ENCODE data around the gene ZNF423.

DNA sequence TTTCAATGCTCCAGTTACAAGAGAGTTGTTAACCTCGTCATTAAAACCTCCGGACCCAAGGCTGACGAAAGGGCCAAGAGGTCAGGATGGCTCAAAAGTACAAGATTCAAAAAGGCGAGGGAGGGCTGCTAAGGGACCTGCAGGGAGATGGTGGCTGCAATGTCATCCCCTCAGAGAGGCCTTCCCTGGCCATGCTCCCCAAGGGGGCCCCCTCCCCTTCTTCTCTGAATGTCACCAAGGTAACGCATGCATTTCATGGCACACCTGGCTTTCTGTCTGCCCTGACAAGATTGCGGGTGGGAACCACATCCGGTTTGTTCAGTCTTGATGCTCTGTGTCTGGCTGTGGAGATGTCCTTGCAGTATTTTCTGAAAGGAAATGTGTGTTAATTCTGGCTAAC, 392.4 kb downstream of the ZNF423 start:
- TF ChIP-seq POLR2A (IDR thresholded peaks at IDR 0.05): no peak
- TF ChIP-seq, protein P1, sequence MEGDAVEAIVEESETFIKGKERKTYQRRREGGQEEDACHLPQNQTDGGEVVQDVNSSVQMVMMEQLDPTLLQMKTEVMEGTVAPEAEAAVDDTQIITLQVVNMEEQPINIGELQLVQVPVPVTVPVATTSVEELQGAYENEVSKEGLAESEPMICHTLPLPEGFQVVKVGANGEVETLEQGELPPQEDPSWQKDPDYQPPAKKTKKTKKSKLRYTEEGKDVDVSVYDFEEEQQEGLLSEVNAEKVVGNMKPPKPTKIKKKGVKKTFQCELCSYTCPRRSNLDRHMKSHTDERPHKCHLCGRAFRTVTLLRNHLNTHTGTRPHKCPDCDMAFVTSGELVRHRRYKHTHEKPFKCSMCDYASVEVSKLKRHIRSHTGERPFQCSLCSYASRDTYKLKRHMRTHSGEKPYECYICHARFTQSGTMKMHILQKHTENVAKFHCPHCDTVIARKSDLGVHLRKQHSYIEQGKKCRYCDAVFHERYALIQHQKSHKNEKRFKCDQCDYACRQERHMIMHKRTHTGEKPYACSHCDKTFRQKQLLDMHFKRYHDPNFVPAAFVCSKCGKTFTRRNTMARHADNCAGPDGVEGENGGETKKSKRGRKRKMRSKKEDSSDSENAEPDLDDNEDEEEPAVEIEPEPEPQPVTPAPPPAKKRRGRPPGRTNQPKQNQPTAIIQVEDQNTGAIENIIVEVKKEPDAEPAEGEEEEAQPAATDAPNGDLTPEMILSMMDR (IDR thresholded peaks at IDR 0.05): no peak
